Upper lobe of left lung (tissue), 4 donors: ENCODE measurements around the gene BCL7A.

Source experiments
- EP300 ChIP-seq, 4 donors: sonication (generic); formaldehyde crosslinking; IDR thresholded peaks; one replicate each; pipeline ENCODE4 v1.5.1; 2017; ENCODE audit warnings: antibody characterized with exemption in 4 of 4, control low read depth in 2 of 4
- POLR2A ChIP-seq, 4 donors: fragments of 450-650 bp; IDR thresholded peaks; one replicate each; pipeline ENCODE4 v1.5.1; 2016 to 2017; ENCODE audit warnings: antibody characterized with exemption in 4 of 4, mild to moderate bottlenecking in 2 of 4
- POLR2AphosphoS5 ChIP-seq, 2 donors: sonication (generic); formaldehyde crosslinking; IDR thresholded peaks; one replicate each; pipeline ENCODE4 v1.5.1; 2017; ENCODE audit warnings: antibody characterized with exemption in 2 of 2
- TF ChIP-seq, protein P1 (sequence below), 6 experiments: fragments of 450-650 bp in 4 of 6; fragments of 200-600 bp in 2 of 6; sonication (generic) in 2 of 6; IDR thresholded peaks; one replicate each; pipeline ENCODE4 v1.5.1; 2016 to 2019; ENCODE audit warnings: antibody characterized with exemption in 6 of 6

DNA sequence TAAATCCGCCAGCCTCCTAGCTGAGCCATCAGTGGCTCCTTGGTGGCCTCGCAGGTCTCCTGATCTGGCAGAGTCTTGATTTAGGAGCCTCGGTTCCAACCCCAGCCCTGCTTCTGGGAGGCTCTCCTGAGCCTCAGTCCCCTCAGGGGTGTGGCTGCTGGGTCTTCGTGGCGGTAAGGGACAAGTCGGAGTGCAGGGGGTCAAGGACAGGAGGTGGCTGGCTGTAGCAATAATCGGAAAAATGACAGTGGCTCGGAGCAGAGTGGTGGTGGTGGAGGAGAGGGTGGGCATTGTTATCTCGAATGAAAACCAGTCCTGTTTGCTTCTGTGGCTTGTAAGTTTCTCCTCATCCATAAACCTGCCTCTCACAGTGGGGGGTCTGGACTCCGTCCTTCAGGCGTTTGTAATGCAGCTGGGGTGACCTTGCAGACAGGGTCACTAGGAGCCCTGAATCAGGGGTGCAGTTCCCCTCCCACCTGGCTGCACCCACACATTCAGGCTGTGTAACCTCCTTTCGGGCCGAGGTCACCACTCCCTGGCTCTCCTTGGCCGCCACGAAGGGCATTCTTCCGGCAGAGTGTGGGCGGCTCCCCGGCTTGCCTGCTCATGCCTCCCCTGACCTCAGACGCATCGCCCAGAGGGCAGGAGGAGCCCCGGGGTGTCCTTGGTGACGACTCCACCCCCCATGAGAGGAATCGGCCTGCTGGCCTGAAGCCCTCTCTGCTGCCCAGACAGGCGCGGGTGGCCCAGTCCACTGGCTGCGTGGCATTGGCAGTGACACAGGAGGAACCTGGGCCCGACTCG is 8.1 kb downstream of the BCL7A start:
- TF ChIP-seq POLR2A (IDR thresholded peaks at IDR 0.05) (no peak), EP300 (IDR thresholded peaks at IDR 0.05) (no peak), POLR2AphosphoS5 (IDR thresholded peaks at IDR 0.05) (no peak)
- TF ChIP-seq, protein P1, sequence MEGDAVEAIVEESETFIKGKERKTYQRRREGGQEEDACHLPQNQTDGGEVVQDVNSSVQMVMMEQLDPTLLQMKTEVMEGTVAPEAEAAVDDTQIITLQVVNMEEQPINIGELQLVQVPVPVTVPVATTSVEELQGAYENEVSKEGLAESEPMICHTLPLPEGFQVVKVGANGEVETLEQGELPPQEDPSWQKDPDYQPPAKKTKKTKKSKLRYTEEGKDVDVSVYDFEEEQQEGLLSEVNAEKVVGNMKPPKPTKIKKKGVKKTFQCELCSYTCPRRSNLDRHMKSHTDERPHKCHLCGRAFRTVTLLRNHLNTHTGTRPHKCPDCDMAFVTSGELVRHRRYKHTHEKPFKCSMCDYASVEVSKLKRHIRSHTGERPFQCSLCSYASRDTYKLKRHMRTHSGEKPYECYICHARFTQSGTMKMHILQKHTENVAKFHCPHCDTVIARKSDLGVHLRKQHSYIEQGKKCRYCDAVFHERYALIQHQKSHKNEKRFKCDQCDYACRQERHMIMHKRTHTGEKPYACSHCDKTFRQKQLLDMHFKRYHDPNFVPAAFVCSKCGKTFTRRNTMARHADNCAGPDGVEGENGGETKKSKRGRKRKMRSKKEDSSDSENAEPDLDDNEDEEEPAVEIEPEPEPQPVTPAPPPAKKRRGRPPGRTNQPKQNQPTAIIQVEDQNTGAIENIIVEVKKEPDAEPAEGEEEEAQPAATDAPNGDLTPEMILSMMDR (IDR thresholded peaks at IDR 0.05), result no peak
